ENCODE measurements around the gene SNU13.
"Not testable (repeated sequence)": the region's sequence is repeated elsewhere in the genome, so short reads cannot be mapped to it uniquely, and the experiment has no call there.

Gene SNU13

DNA sequence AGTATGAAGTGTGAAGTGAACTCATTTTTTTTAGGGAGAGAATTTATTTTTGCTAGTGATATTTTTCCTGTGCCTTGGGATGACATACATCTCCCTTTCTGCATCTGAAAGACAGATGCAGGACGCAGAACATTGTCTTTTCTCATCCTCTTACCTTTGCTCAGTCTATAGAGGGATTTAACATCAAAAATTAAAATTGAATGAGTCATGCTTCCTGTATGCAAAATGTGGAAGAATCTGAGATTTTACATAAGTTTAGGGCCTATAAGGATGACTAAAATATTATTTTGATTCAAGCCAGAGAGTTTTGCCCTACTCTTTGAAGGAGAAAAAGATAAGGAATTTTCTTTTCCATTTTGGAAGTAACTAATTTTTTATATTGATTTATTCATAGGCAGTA lies 40.2 kb downstream of the SNU13 start:
- Histone ChIP-seq H3K4me1 (ENCODE audit: control insufficient read depth in 2 of 2, insufficient read depth in 2 of 2, low read length in 2 of 2) (no peaks in the 10 kb centered on the region), H3K9ac (ENCODE audit: low read depth in 1 of 2, low read length in 2 of 2) (no peak overlapping the region), H3K4me3 (ENCODE audit: low read length in 2 of 2) (no peak overlapping the region), H3K9me3 (ENCODE audit: control insufficient read depth in 2 of 2, low read length in 2 of 2) (no peaks in the 10 kb centered on the region), H3K27me3 (ENCODE audit: control insufficient read depth in 2 of 2, insufficient read depth in 2 of 2, low read length in 2 of 2) (no peaks in the 10 kb centered on the region), H3K27ac (ENCODE audit: low read depth in 2 of 2, low read length in 2 of 2) (no peak overlapping the region), H3K36me3 (ENCODE audit: control insufficient read depth in 2 of 2, insufficient read depth in 2 of 2, low read length in 2 of 2) (peaks cover 33 to 64% of the 10 kb centered on the region in 2 donors)

DNA sequence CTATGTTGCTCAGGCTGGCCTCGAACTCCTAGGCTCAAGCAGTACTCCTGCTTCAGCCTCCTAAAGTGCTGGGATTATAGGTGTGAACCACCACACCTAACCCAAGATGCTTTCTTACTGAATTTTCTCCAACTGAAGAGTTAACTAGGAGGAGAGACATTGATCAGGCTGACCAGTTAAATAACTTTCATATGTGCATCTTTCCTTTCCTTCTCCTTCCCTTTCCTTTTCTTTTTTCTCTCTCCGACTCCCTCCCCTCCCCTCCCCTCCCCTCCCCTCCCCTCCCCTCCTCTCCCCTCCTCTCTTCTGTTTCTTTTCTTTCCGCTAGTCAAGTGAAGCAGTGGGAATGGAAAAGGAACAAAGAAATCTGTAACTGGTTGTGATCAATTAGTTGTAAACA lies 40.9 kb downstream of the SNU13 start:
- no peak overlapping the region for H3K27ac ChIP-seq (ENCODE audit: low read depth in 2 of 2, low read length in 2 of 2)
- H3K9ac ChIP-seq (ENCODE audit: low read depth in 1 of 2, low read length in 2 of 2) = no peak overlapping the region
- no peaks in the 10 kb centered on the region for H3K4me1 ChIP-seq (ENCODE audit: control insufficient read depth in 2 of 2, insufficient read depth in 2 of 2, low read length in 2 of 2)
- no peaks in the 10 kb centered on the region for H3K9me3 ChIP-seq (ENCODE audit: control insufficient read depth in 2 of 2, low read length in 2 of 2)
- no peak overlapping the region for H3K4me3 ChIP-seq (ENCODE audit: low read length in 2 of 2)
- no peaks in the 10 kb centered on the region for H3K27me3 ChIP-seq (ENCODE audit: control insufficient read depth in 2 of 2, insufficient read depth in 2 of 2, low read length in 2 of 2)
- H3K36me3 ChIP-seq (ENCODE audit: control insufficient read depth in 2 of 2, insufficient read depth in 2 of 2, low read length in 2 of 2) = peaks cover 29 to 62% of the 10 kb centered on the region in 2 donors

DNA sequence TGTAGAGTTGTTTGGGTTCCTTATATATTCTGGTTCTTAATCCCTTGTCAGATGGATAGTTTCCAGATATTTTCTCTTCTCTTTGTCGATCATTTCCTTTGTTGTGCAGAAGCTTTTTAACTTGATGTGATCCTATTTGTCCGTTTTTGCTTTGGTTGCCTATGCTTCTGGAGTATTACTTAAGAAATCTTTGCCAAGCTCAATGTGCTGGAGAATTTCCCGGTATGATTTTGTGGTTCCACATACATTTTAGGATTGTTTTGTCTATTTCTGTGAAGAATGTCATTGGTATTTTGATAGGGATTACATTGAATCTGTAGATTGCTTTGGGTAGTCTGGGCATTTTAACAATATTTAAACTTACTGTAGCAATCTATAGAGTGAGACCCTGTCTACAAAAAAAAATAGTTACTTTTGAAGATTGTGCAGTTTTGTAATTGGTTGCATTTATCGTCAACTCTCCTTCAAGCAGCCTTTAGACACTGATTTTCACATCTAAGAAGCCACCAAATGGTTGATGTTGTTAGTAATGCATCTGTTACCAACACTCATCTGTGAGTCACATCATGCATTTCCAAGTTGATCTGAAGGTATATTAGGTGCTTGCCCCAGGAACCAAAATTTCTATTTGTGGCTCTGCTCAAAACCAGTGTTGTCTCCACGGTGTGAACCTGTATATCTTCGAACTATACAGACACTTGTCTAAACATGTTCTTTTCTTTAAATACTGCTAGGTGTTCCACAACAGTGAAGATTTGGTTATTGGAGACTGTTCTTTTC lies 46.1 kb downstream of the SNU13 start:
- H3K9me3 ChIP-seq (ENCODE audit: control insufficient read depth in 2 of 2, low read length in 2 of 2) = no peaks in the 10 kb centered on the region
- H3K27me3 ChIP-seq (ENCODE audit: control insufficient read depth in 2 of 2, insufficient read depth in 2 of 2, low read length in 2 of 2) = no peaks in the 10 kb centered on the region
- no peak overlapping the region for H3K27ac ChIP-seq (ENCODE audit: low read depth in 2 of 2, low read length in 2 of 2)
- no peak overlapping the region for H3K4me3 ChIP-seq (ENCODE audit: low read length in 2 of 2)
- no peaks in the 10 kb centered on the region for H3K4me1 ChIP-seq (ENCODE audit: control insufficient read depth in 2 of 2, insufficient read depth in 2 of 2, low read length in 2 of 2)
- no peak overlapping the region for H3K9ac ChIP-seq (ENCODE audit: low read depth in 1 of 2, low read length in 2 of 2)
- peaks cover 48 to 63% of the 10 kb centered on the region in 2 donors for H3K36me3 ChIP-seq (ENCODE audit: control insufficient read depth in 2 of 2, insufficient read depth in 2 of 2, low read length in 2 of 2)

GRCh38 chr22:41641854-41642253 lies 46.8 kb downstream of the SNU13 start:
- no peak overlapping the region for H3K4me3 ChIP-seq (ENCODE audit: low read length in 2 of 2)
- H3K36me3 ChIP-seq (ENCODE audit: control insufficient read depth in 2 of 2, insufficient read depth in 2 of 2, low read length in 2 of 2) = peaks cover 50 to 67% of the 10 kb centered on the region in 2 donors
- H3K9me3 ChIP-seq (ENCODE audit: control insufficient read depth in 2 of 2, low read length in 2 of 2) = no peaks in the 10 kb centered on the region

GRCh38 chr22:41638748-41639147 lies 49.9 kb downstream of the SNU13 start:
- Histone ChIP-seq H3K27ac (ENCODE audit: low read depth in 2 of 2, low read length in 2 of 2) (no peak overlapping the region), H3K9ac (ENCODE audit: low read depth in 1 of 2, low read length in 2 of 2) (no peak overlapping the region), H3K36me3 (ENCODE audit: control insufficient read depth in 2 of 2, insufficient read depth in 2 of 2, low read length in 2 of 2) (peaks cover 65 to 82% of the 10 kb centered on the region in 2 donors), H3K27me3 (ENCODE audit: control insufficient read depth in 2 of 2, insufficient read depth in 2 of 2, low read length in 2 of 2) (no peaks in the 10 kb centered on the region), H3K4me3 (ENCODE audit: low read length in 2 of 2) (no peak overlapping the region), H3K4me1 (ENCODE audit: control insufficient read depth in 2 of 2, insufficient read depth in 2 of 2, low read length in 2 of 2) (no peaks in the 10 kb centered on the region), H3K9me3 (ENCODE audit: control insufficient read depth in 2 of 2, low read length in 2 of 2) (no peaks in the 10 kb centered on the region)

More at GRCh38 chr22:41641854-41642253, 46.8 kb downstream of the SNU13 start:
- no peak overlapping the region for H3K27ac ChIP-seq (ENCODE audit: low read depth in 2 of 2, low read length in 2 of 2)
- no peaks in the 10 kb centered on the region for H3K27me3 ChIP-seq (ENCODE audit: control insufficient read depth in 2 of 2, insufficient read depth in 2 of 2, low read length in 2 of 2)
- no peaks in the 10 kb centered on the region for H3K4me1 ChIP-seq (ENCODE audit: control insufficient read depth in 2 of 2, insufficient read depth in 2 of 2, low read length in 2 of 2)
- H3K9ac ChIP-seq (ENCODE audit: low read depth in 1 of 2, low read length in 2 of 2) = no peak overlapping the region

GRCh38 chr22:41638124-41638523 lies 50.5 kb downstream of the SNU13 start:
- Histone ChIP-seq H3K27me3 (ENCODE audit: control insufficient read depth in 2 of 2, insufficient read depth in 2 of 2, low read length in 2 of 2) (no peaks in the 10 kb centered on the region), H3K4me1 (ENCODE audit: control insufficient read depth in 2 of 2, insufficient read depth in 2 of 2, low read length in 2 of 2) (no peaks in the 10 kb centered on the region), H3K27ac (ENCODE audit: low read depth in 2 of 2, low read length in 2 of 2) (no peak overlapping the region), H3K9me3 (ENCODE audit: control insufficient read depth in 2 of 2, low read length in 2 of 2) (no peaks in the 10 kb centered on the region), H3K9ac (ENCODE audit: low read depth in 1 of 2, low read length in 2 of 2) (no peak overlapping the region), H3K36me3 (ENCODE audit: control insufficient read depth in 2 of 2, insufficient read depth in 2 of 2, low read length in 2 of 2) (peaks cover 65 to 83% of the 10 kb centered on the region in 2 donors), H3K4me3 (ENCODE audit: low read length in 2 of 2) (no peak overlapping the region)

- not testable (repeated sequence) for H3K27ac ChIP-seq (ENCODE audit: low read depth in 2 of 2, low read length in 2 of 2); H3K4me1 ChIP-seq (ENCODE audit: control insufficient read depth in 2 of 2, insufficient read depth in 2 of 2, low read length in 2 of 2)
- peaks cover 62 to 79% of the 10 kb centered on the region in 2 donors for H3K36me3 ChIP-seq (ENCODE audit: control insufficient read depth in 2 of 2, insufficient read depth in 2 of 2, low read length in 2 of 2)
Measured at GRCh38 chr22:41637623-41638022, 51.0 kb downstream of the SNU13 start.

DNA sequence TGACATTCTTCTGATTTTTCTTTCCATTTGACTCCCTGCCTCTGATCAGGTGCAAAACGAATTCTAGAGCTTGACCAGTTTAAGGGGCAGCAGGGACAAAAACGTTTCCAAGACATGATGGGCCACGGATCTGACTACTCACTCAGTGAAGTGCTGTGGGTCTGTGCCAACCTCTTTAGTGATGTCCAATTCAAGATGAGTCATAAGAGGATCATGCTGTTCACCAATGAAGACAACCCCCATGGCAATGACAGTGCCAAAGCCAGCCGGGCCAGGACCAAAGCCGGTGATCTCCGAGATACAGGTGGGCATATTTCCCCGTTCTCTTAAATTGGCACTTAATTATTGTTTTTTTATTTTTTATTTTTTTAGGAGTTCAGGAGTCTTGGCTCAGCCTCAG lies 52.2 kb downstream of the SNU13 start:
- Histone ChIP-seq H3K27ac (ENCODE audit: low read depth in 2 of 2, low read length in 2 of 2) (no peak overlapping the region), H3K4me1 (ENCODE audit: control insufficient read depth in 2 of 2, insufficient read depth in 2 of 2, low read length in 2 of 2) (no peaks in the 10 kb centered on the region), H3K36me3 (ENCODE audit: control insufficient read depth in 2 of 2, insufficient read depth in 2 of 2, low read length in 2 of 2) (peaks cover 51 to 71% of the 10 kb centered on the region in 2 donors), H3K9ac (ENCODE audit: low read depth in 1 of 2, low read length in 2 of 2) (no peak overlapping the region), H3K4me3 (ENCODE audit: low read length in 2 of 2) (no peak overlapping the region), H3K9me3 (ENCODE audit: control insufficient read depth in 2 of 2, low read length in 2 of 2) (no peaks in the 10 kb centered on the region), H3K27me3 (ENCODE audit: control insufficient read depth in 2 of 2, insufficient read depth in 2 of 2, low read length in 2 of 2) (no peaks in the 10 kb centered on the region)

More at GRCh38 chr22:41637623-41638022, 51.0 kb downstream of the SNU13 start:
- not testable (repeated sequence) for H3K9ac ChIP-seq (ENCODE audit: low read depth in 1 of 2, low read length in 2 of 2); H3K9me3 ChIP-seq (ENCODE audit: control insufficient read depth in 2 of 2, low read length in 2 of 2); H3K27me3 ChIP-seq (ENCODE audit: control insufficient read depth in 2 of 2, insufficient read depth in 2 of 2, low read length in 2 of 2); H3K4me3 ChIP-seq (ENCODE audit: low read length in 2 of 2)

GRCh38 chr22:41634610-41635009 lies 54.1 kb downstream of the SNU13 start:
- not testable (repeated sequence) for H3K4me3 ChIP-seq (ENCODE audit: low read length in 2 of 2); H3K4me1 ChIP-seq (ENCODE audit: control insufficient read depth in 2 of 2, insufficient read depth in 2 of 2, low read length in 2 of 2); H3K9me3 ChIP-seq (ENCODE audit: control insufficient read depth in 2 of 2, low read length in 2 of 2); H3K27ac ChIP-seq (ENCODE audit: low read depth in 2 of 2, low read length in 2 of 2); H3K27me3 ChIP-seq (ENCODE audit: control insufficient read depth in 2 of 2, insufficient read depth in 2 of 2, low read length in 2 of 2); H3K9ac ChIP-seq (ENCODE audit: low read depth in 1 of 2, low read length in 2 of 2)
- H3K36me3 ChIP-seq (ENCODE audit: control insufficient read depth in 2 of 2, insufficient read depth in 2 of 2, low read length in 2 of 2) = peaks cover 43 to 64% of the 10 kb centered on the region in 2 donors

- peaks cover 42 to 62% of the 10 kb centered on the region in 2 donors for H3K36me3 ChIP-seq (ENCODE audit: control insufficient read depth in 2 of 2, insufficient read depth in 2 of 2, low read length in 2 of 2)
- not testable (repeated sequence) for H3K9ac ChIP-seq (ENCODE audit: low read depth in 1 of 2, low read length in 2 of 2); H3K9me3 ChIP-seq (ENCODE audit: control insufficient read depth in 2 of 2, low read length in 2 of 2); H3K4me3 ChIP-seq (ENCODE audit: low read length in 2 of 2); H3K27me3 ChIP-seq (ENCODE audit: control insufficient read depth in 2 of 2, insufficient read depth in 2 of 2, low read length in 2 of 2); H3K27ac ChIP-seq (ENCODE audit: low read depth in 2 of 2, low read length in 2 of 2); H3K4me1 ChIP-seq (ENCODE audit: control insufficient read depth in 2 of 2, insufficient read depth in 2 of 2, low read length in 2 of 2)
Measured at GRCh38 chr22:41631615-41632014, 57.1 kb downstream of the SNU13 start.

Measured in mucosa of rectum (tissue), 2 donors.